Prostate gland (tissue), 2 donors: Measurements from ENCODE around the gene CACNG5. TPM values are rescaled to one million over a fixed set of nuclear protein-coding genes. Genes with fewer than 3 reads are reported as not detected.

ENCODE experiments used
- DNase-seq: peaks from one replicate; pipeline ENCODE4 v3.0.0-alpha.2; 2019; ENCODE audit warnings: low spot score
- H3K27ac ChIP-seq, 2 donors: fragments of 200-600 bp; sonication (generic); 2 replicates each; pipeline ENCODE4 v1.5.1; 2017 to 2019
- H3K27me3 ChIP-seq: fragments of 200-600 bp; sonication (generic); replicated peaks from 2 replicates; pipeline ENCODE4 v1.5.1; 2019; ENCODE audit not compliant: insufficient read depth
- H3K36me3 ChIP-seq, 2 donors: fragments of 200-600 bp; sonication (generic); 1 replicate in 1 of 2; 2 replicates in 1 of 2; pipeline versions ENCODE4 v1.5.1 to v1.8.1; 2017 to 2019
- H3K4me1 ChIP-seq: fragments of 200-600 bp; sonication (generic); replicated peaks from 2 replicates; pipeline ENCODE4 v1.5.1; 2019
- H3K4me3 ChIP-seq, 2 donors: fragments of 200-600 bp; sonication (generic); 2 replicates each; pipeline ENCODE4 v1.5.1; 2017 to 2019
- H3K9me3 ChIP-seq: fragments of 200-600 bp; sonication (generic); 2 replicates; pipeline ENCODE4 v1.5.1; 2017
- POLR2A ChIP-seq: fragments of 450-650 bp; IDR thresholded peaks from one replicate; pipeline ENCODE4 v1.6.1; 2016; ENCODE audit warnings: antibody characterized with exemption, mild to moderate bottlenecking
- POLR2AphosphoS5 ChIP-seq: sonication (generic); formaldehyde crosslinking; IDR thresholded peaks from one replicate; pipeline ENCODE4 v1.6.1; 2017; ENCODE audit warnings: antibody characterized with exemption
- WGBS: methylation state at CpG from one replicate; pipeline ENCODE4 v1.1.5; 2018; 5-methylcytosine and 5-hydroxymethylcytosine counted together
- intact Hi-C: fragments of 100-400 bp; cut with DNase I; formaldehyde crosslinking; loops from one replicate; pipeline ENCODE4 v1.14.2; 2022
- total RNA-seq, 2 donors: library from RNA; depleted of rRNA; stranded (reverse); fragments of >200 nt; gene quantifications; one replicate each; pipeline ENCODE4 v1.1.0, GENCODE V29; 2016
- TF ChIP-seq, protein P1 (sequence below), 4 experiments: fragments of 200-600 bp in 2 of 4; fragments of 450-650 bp in 2 of 4; sonication (generic) in 2 of 4; IDR thresholded peaks; 1 replicate in 3 of 4; 2 replicates in 1 of 4; pipeline ENCODE4 v1.5.1; 2016 to 2019; ENCODE audit warnings: antibody characterized with exemption in 4 of 4, mild to moderate bottlenecking in 2 of 4, moderate library complexity in 2 of 4

The CACNG5 gene, protein sequence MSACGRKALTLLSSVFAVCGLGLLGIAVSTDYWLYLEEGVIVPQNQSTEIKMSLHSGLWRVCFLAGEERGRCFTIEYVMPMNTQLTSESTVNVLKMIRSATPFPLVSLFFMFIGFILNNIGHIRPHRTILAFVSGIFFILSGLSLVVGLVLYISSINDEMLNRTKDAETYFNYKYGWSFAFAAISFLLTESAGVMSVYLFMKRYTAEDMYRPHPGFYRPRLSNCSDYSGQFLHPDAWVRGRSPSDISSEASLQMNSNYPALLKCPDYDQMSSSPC
- total RNA-seq, result not detected

DNA sequence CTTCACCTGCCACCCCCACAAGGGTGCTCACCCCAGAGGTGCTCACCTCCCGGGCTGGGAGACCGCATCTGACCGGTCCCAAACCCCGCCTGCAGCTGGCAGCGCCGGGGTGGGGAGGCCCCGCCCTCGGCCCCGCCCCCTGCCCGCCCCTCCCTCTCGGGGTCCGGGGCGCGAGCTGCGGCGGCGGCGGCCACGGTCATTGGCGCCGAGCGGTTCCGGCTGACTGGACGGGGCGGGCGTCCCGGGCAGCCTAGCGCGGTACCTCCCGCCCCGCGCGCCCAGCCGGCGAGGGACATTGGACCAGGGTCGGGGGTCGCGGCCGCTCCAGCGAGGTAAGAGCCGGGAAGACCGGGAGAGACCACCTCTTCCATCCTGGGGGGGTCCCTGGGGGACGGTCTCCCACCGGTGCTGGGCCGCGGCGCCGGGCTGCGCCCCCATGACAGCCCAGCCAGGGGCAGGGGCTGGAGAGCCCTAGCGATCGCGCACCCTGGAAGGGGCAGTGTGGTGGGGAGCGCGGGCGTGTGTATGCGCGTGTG lies at the start of gene CACNG5:
Gene CACNG5, plus strand, starts transcription at position 199 of the 536 bp plus-strand sequence. CDS start 42,216 bp downstream, outside the sequence.
- intact Hi-C loops, result no loop called here
- Histone ChIP-seq H3K27ac (no peak within 1 kb of the TSS), H3K36me3 (no peaks in the 10 kb centered on the region), H3K4me1 (no peaks in the 10 kb centered on the region), H3K4me3 (no peak within 1 kb of the TSS), H3K9me3 (no peaks in the 10 kb centered on the region), H3K27me3 (peaks cover 8% of the 10 kb centered on the region)
- WGBS, result 7% methylated on average over 51 of the region's 57 CpGs
- no peak for DNase-seq
- TF ChIP-seq POLR2A, result no peak
- TF ChIP-seq POLR2AphosphoS5, result no peak
- TF ChIP-seq, protein P1, sequence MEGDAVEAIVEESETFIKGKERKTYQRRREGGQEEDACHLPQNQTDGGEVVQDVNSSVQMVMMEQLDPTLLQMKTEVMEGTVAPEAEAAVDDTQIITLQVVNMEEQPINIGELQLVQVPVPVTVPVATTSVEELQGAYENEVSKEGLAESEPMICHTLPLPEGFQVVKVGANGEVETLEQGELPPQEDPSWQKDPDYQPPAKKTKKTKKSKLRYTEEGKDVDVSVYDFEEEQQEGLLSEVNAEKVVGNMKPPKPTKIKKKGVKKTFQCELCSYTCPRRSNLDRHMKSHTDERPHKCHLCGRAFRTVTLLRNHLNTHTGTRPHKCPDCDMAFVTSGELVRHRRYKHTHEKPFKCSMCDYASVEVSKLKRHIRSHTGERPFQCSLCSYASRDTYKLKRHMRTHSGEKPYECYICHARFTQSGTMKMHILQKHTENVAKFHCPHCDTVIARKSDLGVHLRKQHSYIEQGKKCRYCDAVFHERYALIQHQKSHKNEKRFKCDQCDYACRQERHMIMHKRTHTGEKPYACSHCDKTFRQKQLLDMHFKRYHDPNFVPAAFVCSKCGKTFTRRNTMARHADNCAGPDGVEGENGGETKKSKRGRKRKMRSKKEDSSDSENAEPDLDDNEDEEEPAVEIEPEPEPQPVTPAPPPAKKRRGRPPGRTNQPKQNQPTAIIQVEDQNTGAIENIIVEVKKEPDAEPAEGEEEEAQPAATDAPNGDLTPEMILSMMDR (IDR thresholded peaks at IDR 0.05), result no peak

DNA sequence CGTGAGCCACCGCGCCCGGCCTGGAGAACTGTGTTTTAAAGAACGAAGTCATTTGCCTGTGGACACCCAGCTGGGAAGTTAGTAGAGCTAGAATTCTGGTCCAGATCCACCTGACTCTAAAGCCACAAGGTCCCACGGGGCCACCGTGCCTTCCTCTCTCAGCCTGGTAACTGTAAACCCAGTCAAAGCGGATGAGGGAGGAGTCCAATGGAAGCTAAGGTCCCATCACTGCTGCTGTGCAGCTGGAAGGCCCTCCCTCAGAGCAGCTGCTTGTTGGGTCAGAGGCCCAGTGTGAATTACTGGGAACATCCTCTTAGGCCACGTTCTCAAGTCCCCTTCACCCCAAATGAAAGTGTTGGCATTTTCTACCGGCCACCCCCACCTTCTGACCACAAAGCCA lies 48.8 kb upstream of the CACNG5 start:
- WGBS, result 84% methylated on average over 10 of the region's 10 CpGs
- no peaks in the 10 kb centered on the region for H3K36me3 ChIP-seq
- H3K27me3 ChIP-seq, result no peaks in the 10 kb centered on the region
- DNase-seq, result no peak
- intact Hi-C loops, result no loop called here
- no peaks in the 10 kb centered on the region for H3K9me3 ChIP-seq
- H3K27ac ChIP-seq, result no peak overlapping the region
- no peak overlapping the region for H3K4me3 ChIP-seq
- no peaks in the 10 kb centered on the region for H3K4me1 ChIP-seq
- no peak for TF ChIP-seq POLR2AphosphoS5
- TF ChIP-seq, protein P1 (IDR thresholded peaks at IDR 0.05), result no peak
- TF ChIP-seq POLR2A, result no peak

DNA sequence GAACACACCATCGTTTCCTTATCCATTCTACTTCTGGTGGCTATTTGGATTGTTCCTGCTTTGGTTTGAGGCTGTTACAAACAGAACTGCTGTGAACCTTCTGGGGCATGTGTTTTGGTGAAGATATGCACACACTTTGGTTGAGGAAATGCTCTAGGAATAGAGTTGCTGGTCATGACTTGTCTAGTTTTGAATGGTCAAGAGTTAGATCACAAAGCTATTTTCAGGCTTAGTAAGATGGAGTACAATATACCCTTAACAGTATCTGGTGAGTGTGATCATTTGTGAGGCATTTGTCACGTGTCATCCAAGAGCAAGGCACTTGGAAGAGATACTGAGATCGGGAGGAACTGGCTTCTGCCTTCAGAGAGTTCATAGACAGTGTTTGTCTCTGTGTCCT lies 47.0 kb upstream of the CACNG5 start:
- Histone ChIP-seq H3K36me3 (no peaks in the 10 kb centered on the region), H3K27me3 (no peaks in the 10 kb centered on the region), H3K4me3 (no peak overlapping the region), H3K27ac (no peak overlapping the region), H3K9me3 (no peaks in the 10 kb centered on the region), H3K4me1 (no peaks in the 10 kb centered on the region)
- intact Hi-C loops, result no loop called here
- DNase-seq, result no peak
- 83% methylated on average over 3 of the region's 3 CpGs for WGBS
- no peak for TF ChIP-seq POLR2A
- no peak for TF ChIP-seq POLR2AphosphoS5
- TF ChIP-seq, protein P1 (IDR thresholded peaks at IDR 0.05), result no peak

DNA sequence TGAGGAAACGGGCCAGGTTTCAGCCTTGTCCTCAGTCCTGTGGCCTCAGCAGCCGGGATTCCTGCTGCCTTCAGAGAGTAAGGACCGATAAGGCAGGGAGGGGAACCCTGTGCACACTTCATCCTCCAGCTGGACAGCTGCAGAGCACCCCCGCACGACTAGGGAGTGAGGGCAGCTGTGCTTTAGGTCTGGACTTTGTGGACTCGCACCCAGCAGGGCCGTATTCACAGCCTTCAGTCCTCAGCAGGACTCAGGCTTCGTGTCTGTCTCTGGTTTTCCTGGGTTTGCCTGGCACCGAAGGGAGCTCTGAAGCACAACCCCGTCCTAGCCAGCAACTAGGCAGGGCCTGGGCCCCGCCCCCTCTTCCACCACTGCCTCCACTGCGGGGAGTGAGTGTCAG lies 45.8 kb upstream of the CACNG5 start:
- no peak for DNase-seq
- Histone ChIP-seq H3K4me1 (no peaks in the 10 kb centered on the region), H3K27me3 (no peaks in the 10 kb centered on the region), H3K36me3 (no peaks in the 10 kb centered on the region), H3K4me3 (no peak overlapping the region), H3K27ac (no peak overlapping the region), H3K9me3 (no peaks in the 10 kb centered on the region)
- WGBS, result 75% methylated on average over 12 of the region's 12 CpGs
- intact Hi-C loops, result no loop called here
- TF ChIP-seq POLR2A, result no peak
- TF ChIP-seq, protein P1 (IDR thresholded peaks at IDR 0.05), result no peak
- no peak for TF ChIP-seq POLR2AphosphoS5

DNA sequence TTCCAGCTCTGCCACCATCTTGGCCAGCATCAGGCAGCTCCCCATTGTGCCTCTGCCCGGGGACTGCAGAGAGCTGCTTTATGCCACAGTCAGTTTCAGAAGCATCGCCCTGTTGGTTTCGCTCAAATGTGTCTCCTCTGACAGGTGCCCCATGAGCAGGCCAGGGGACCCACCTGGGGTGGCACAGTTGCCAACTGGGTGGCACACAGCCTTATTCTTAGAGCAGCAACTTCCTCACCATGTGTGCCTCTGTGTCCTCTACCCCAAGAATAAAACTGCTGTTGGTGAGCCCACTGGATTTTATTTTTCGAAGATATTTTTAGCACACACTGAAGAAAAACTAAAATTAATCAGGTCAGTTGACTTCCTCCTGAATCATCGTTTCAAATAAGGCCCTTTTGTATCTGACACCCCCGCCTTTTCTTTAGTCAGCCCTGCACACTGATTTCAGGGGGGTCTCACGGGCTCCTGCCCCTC lies 44.9 kb upstream of the CACNG5 start:
- 75% methylated on average over 7 of the region's 7 CpGs for WGBS
- H3K36me3 ChIP-seq, result no peaks in the 10 kb centered on the region
- intact Hi-C loops, result no loop called here
- no peak overlapping the region for H3K27ac ChIP-seq
- TF ChIP-seq, protein P1 (IDR thresholded peaks at IDR 0.05), result no peak
- TF ChIP-seq POLR2A, result no peak
- TF ChIP-seq POLR2AphosphoS5, result no peak
- no peaks in the 10 kb centered on the region for H3K4me1 ChIP-seq
- H3K9me3 ChIP-seq, result no peaks in the 10 kb centered on the region
- H3K27me3 ChIP-seq, result no peaks in the 10 kb centered on the region
- H3K4me3 ChIP-seq, result no peak overlapping the region
- no peak for DNase-seq
